DMS153 treated with DMSO at 0.1 percent for 48 hours (cell line): ENCODE data around the gene KRTAP20-4.

Experiments used
- DNase-seq: peaks from one replicate; lab custom pipeline; 2025; ENCODE audit not compliant: unreplicated experiment; lab: John Stamatoyannopoulos, UW

Gene KRTAP20-4

GRCh38 chr21:30620522-30620921 is at the start of gene KRTAP20-4:
KRTAP20-4 (plus strand) TSS chr21:30620627.
- DNase-seq = no peak

GRCh38 chr21:30577766-30578165 is 42.7 kb upstream of the KRTAP20-4 start:
- no peak for DNase-seq

GRCh38 chr21:30579346-30579745 is 41.1 kb upstream of the KRTAP20-4 start:
- DNase-seq = no peak

GRCh38 chr21:30580132-30580531 is 40.3 kb upstream of the KRTAP20-4 start:
- DNase-seq = no peak

GRCh38 chr21:30582870-30583269 is 37.6 kb upstream of the KRTAP20-4 start:
- DNase-seq = no peak

GRCh38 chr21:30590297-30590696 is 30.1 kb upstream of the KRTAP20-4 start, which contains the start of gene KRTAP22-2:
KRTAP22-2 (minus strand) TSS chr21:30590397.
- no peak for DNase-seq

- no peak for DNase-seq
Measured at GRCh38 chr21:30592140-30592539, 28.3 kb upstream of the KRTAP20-4 start, which contains the start of gene KRTAP6-3. KRTAP6-3 (plus strand) TSS chr21:30592440; CDS start chr21:30592446, 6 bp downstream.

GRCh38 chr21:30598802-30599201 is 21.6 kb upstream of the KRTAP20-4 start, which contains the start of gene KRTAP6-2:
KRTAP6-2 (minus strand) TSS chr21:30598902; CDS start chr21:30598874, 28 bp downstream.
- no peak for DNase-seq

- no peak for DNase-seq
Measured at GRCh38 chr21:30600787-30601186, 19.6 kb upstream of the KRTAP20-4 start, which contains the start of gene KRTAP22-1. KRTAP22-1 (plus strand) TSS chr21:30601087.

GRCh38 chr21:30605968-30606367 is 14.5 kb upstream of the KRTAP20-4 start:
- DNase-seq = no peak

- no peak for DNase-seq
Measured at GRCh38 chr21:30612132-30612531, 8.3 kb upstream of the KRTAP20-4 start.

- no peak for DNase-seq
Measured at GRCh38 chr21:30613836-30614235, 6.6 kb upstream of the KRTAP20-4 start, which contains the start of gene KRTAP6-1. KRTAP6-1 (minus strand) TSS chr21:30613930; CDS start chr21:30613904, 26 bp downstream.

GRCh38 chr21:30615199-30615598 is 5.2 kb upstream of the KRTAP20-4 start:
- no peak for DNase-seq

- DNase-seq = no peak
Measured at GRCh38 chr21:30616125-30616524, 4.3 kb upstream of the KRTAP20-4 start, which contains the start of gene KRTAP20-1. KRTAP20-1 (plus strand) TSS chr21:30616425; CDS start chr21:30616455, 30 bp downstream.

- DNase-seq = no peak
Measured at GRCh38 chr21:30620080-30620479, 347 bp upstream of the KRTAP20-4 start.

- DNase-seq = no peak
Measured at GRCh38 chr21:30623362-30623761, 2.9 kb downstream of the KRTAP20-4 start.

- no peak for DNase-seq
Measured at GRCh38 chr21:30625449-30626165, 5.2 kb downstream of the KRTAP20-4 start.

- DNase-seq = no peak
Measured at GRCh38 chr21:30628109-30628508, 7.7 kb downstream of the KRTAP20-4 start.

- no peak for DNase-seq
Measured at GRCh38 chr21:30629200-30629599, 8.8 kb downstream of the KRTAP20-4 start.

GRCh38 chr21:30634906-30635305 is 14.5 kb downstream of the KRTAP20-4 start, which contains the start of gene KRTAP20-2:
KRTAP20-2 (plus strand) TSS chr21:30635206; CDS start chr21:30635264, 58 bp downstream.
- no peak for DNase-seq

- no peak for DNase-seq
Measured at GRCh38 chr21:30638686-30639085, 18.3 kb downstream of the KRTAP20-4 start.

- DNase-seq = no peak
Measured at GRCh38 chr21:30642564-30642963, 22.1 kb downstream of the KRTAP20-4 start, which contains the start of gene KRTAP20-3. KRTAP20-3 (plus strand) TSS chr21:30642864.
